Astrocyte of the spinal cord (primary cell): Measurements from ENCODE around the gene UST.

ENCODE experiments used
- DNase-seq: peaks from one replicate; pipeline ENCODE4 v3.0.0; 2011; ENCODE audit warnings: low read depth, low spot score
- H3K4me3 ChIP-seq: 2 replicates; pipeline ENCODE4 v1.5.1; 2011; ENCODE audit warnings: low read depth, mild to moderate bottlenecking, low read length, moderate library complexity
- in situ Hi-C: cut with HindIII; loops from 2 replicates; pipeline ENCODE4 v1.10.0; 2017; ENCODE audit warnings: low sequenced_read_pairs
- TF ChIP-seq, protein P1 (sequence below): IDR thresholded peaks from 2 replicates; pipeline ENCODE4 v1.5.1; 2012; ENCODE audit warnings: low read depth, mild to moderate bottlenecking, low read length, inconsistent platforms

UST gene

DNA sequence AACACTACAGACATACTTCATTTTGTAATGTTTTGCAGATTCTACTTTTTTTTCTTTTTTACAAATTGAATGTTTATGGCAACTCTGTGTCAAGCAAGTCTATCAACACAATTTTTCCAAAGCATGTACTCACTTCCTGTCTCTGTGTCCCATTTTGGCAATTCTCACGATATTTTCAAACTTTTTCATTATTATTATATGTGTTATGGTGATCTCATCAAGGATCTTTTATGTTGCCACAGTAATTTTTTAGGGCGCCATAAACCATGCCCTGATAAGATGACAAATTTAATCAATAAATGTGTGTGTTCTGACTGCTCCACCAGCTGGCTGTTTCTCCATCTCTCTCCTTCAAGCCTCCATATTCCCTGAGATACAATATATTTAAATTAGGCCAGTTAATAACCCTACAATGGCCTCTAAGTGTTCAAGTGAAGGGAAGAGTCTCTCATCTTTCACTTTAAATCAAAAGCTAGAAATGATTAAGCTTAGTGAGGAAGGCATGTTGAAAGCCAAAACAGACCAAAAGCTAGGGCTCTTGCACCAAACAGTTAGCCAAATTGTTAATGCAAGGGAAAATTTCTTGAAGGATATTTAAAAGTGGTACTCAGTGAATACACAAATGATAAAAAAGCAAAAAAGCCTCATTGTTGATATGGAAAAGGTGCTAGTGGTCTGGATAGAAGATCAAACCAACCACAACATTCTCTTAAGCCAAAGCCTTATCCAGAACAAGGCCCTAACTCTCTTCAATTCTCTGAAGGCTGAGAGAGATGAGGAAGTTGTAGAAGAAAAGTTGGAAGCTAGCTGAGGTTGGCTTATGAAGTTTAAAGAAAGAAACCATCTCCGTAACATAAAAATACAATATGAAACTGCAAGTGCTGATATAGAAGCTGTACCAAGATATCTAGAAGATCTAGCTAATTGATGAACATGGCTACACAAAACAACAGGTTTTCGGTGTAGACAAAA, 376.3 kb downstream of the UST start:
- no peak for DNase-seq

GRCh38 chr6:149125309-149125708, 378.5 kb downstream of the UST start:
- TF ChIP-seq, protein P1, sequence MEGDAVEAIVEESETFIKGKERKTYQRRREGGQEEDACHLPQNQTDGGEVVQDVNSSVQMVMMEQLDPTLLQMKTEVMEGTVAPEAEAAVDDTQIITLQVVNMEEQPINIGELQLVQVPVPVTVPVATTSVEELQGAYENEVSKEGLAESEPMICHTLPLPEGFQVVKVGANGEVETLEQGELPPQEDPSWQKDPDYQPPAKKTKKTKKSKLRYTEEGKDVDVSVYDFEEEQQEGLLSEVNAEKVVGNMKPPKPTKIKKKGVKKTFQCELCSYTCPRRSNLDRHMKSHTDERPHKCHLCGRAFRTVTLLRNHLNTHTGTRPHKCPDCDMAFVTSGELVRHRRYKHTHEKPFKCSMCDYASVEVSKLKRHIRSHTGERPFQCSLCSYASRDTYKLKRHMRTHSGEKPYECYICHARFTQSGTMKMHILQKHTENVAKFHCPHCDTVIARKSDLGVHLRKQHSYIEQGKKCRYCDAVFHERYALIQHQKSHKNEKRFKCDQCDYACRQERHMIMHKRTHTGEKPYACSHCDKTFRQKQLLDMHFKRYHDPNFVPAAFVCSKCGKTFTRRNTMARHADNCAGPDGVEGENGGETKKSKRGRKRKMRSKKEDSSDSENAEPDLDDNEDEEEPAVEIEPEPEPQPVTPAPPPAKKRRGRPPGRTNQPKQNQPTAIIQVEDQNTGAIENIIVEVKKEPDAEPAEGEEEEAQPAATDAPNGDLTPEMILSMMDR: no peak
- in situ Hi-C loops: no loop called here
- no peak overlapping the region for H3K4me3 ChIP-seq
- DNase-seq: no peak

More for the DNA sequence above, 376.3 kb downstream of the UST start:
- TF ChIP-seq, protein P1: no peak
- H3K4me3 ChIP-seq: no peak overlapping the region
- in situ Hi-C loops: no loop called here
